GM19043 (cell line): ENCODE measurements around the gene KCNC4.

Experiments used
- ATAC-seq: cut with Tn5 transposase; IDR thresholded peaks from one replicate; pipeline ENCODE4 v1.9.1; 2021; ENCODE audit warnings: low read depth; ENCODE audit not compliant: unreplicated experiment

Gene KCNC4

DNA sequence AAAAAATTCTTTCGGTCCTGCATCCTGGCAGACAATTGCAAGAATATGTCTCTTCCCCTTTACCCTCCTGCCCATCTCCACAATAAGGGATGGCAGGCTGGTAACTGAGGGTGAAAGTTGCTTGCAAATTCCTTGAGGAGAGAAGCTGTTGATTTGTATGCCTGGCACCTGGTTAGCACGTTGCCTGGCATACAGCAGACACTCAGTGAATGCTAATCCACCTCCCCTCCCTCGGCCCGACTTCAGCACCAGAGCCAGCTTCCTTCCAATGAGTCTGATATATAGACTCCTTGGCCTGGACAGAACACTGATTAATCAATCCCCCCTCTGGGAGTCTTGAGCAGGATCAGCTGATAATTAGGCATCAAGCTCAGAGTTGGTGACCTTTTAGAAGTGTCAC, 39.1 kb downstream of the KCNC4 start:
- no peak for ATAC-seq

GRCh38 chr1:110250008-110250407, 39.9 kb downstream of the KCNC4 start:
- no peak for ATAC-seq

DNA sequence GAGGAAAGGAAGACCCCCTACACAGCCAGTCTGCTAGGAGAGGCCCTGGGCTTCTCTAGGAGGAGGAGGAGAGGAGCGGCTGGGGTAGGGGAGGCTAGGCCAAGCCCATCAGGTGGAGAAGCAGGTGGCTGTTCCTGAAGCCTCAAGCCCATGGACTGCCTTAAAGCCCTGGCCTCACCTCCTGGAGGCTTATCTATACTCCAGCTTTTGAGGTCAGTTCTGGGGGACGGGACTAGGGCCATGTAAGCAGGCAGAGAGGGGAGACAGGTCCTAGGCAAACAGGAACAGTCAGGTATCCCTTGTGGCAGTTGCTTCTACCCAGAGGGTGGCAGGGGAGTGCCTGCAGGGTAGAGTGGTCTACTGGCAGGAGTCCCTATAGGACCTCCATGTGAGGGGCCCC, 40.6 kb downstream of the KCNC4 start:
- no peak for ATAC-seq

- ATAC-seq: no peak
Observed at GRCh38 chr1:110253213-110253612, 43.1 kb downstream of the KCNC4 start.

DNA sequence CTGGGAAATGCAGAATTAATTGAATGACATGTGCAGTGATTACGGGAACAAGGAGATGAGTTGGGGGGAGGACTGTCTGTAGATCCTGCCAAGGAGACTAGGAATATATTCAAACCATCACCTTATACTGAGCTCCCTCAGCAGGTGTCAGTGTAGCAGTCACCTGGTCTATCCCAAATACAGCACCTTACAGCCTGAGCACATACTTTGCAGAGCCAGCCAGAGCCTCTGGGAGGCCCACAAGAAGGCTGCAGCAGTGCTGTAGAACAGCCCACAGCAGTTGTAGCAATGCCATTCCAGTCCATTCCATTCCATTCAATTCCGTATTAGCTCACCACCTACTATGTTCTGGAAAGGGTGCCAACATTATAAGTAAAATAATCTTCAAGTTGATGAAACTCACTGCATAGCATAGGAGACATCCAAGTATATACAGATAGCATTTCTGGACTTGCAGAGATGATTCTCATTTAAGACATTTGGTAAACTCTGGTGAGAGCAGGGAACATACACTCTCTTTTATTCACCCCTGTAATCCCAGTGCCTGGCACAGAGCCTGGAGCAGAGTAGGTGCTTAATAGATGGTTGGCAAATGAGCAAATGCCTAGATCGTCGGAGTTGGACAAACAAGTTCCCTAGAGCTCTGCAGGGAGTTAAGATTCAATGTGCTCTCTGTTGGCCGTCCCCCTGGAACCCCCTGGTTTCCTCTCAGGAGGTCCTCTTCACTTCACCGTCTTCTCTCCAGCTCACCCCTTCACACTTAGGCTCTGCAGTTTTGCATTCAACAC, 44.7 kb downstream of the KCNC4 start:
- ATAC-seq: no peak

- no peak for ATAC-seq
Observed at GRCh38 chr1:110255392-110255787, 45.3 kb downstream of the KCNC4 start.

DNA sequence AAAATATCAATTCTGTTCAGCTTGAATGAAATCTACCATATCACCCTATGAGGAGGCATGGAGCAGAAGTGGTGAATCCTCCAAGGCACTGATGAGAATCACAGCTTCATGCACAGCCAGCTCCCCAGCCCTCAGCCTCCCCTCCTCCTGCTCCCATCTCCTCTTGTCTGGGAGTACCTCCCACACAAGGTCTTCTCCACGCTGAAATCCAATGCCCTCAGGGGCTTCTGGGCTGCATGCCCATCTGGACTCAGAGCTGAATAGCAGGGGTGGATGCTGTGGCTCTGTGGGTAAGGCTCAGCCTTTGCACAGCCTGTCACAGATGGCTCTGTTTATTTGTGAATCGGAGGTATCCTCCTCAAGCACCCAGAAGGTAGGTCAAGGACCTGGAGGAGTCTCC, 48.6 kb downstream of the KCNC4 start:
- no peak for ATAC-seq

GRCh38 chr1:110259770-110260169, 49.7 kb downstream of the KCNC4 start:
- ATAC-seq: no peak
